Sigmoid colon (tissue), 7 donors: ENCODE data around the gene CERKL. TPM values are rescaled to one million over a fixed set of nuclear protein-coding genes. Genes with fewer than 3 reads are reported as not detected.

Source experiments
- DNase-seq: peaks from one replicate; pipeline ENCODE4 v3.0.0-alpha.2; 2019
- H3K27ac ChIP-seq, 4 donors: fragments of 200-600 bp; sonication (generic); one replicate each; pipeline ENCODE4 v1.5.1; 2016 to 2019; ENCODE audit warnings: mild to moderate bottlenecking in 1 of 4
- H3K27me3 ChIP-seq, 3 donors: fragments of 200-600 bp; sonication (generic); one replicate each; pipeline ENCODE4 v1.5.1; 2019; ENCODE audit warnings: mild to moderate bottlenecking in 1 of 3
- H3K36me3 ChIP-seq, 4 donors: fragments of 200-600 bp; sonication (generic); one replicate each; pipeline ENCODE4 v1.5.1; 2016 to 2019
- H3K4me1 ChIP-seq, 4 donors: fragments of 200-600 bp; sonication (generic); one replicate each; pipeline ENCODE4 v1.5.1; 2017 to 2019
- H3K4me3 ChIP-seq, 4 donors: fragments of 200-600 bp; sonication (generic); one replicate each; pipeline ENCODE4 v1.5.1; 2017 to 2019; ENCODE audit warnings: mild to moderate bottlenecking in 2 of 4, moderate library complexity in 1 of 4
- H3K9me3 ChIP-seq, 4 donors: fragments of 200-600 bp in 3 of 4; sonication (generic) in 3 of 4; one replicate each; pipeline versions ENCODE4 v1.5.1 to v1.6.1; 2013 to 2019
- EP300 ChIP-seq, 4 donors: sonication (generic); formaldehyde crosslinking; IDR thresholded peaks; one replicate each; pipeline ENCODE4 v1.6.1; 2017; ENCODE audit warnings: antibody characterized with exemption in 4 of 4
- POLR2A ChIP-seq, 2 donors: fragments of 450-650 bp; IDR thresholded peaks; one replicate each; pipeline ENCODE4 v1.6.1; 2016; ENCODE audit warnings: antibody characterized with exemption in 2 of 2, mild to moderate bottlenecking in 2 of 2, moderate library complexity in 2 of 2
- POLR2AphosphoS5 ChIP-seq, 4 donors: sonication (generic); formaldehyde crosslinking; IDR thresholded peaks; one replicate each; pipeline ENCODE4 v1.6.1; 2017; ENCODE audit warnings: antibody characterized with exemption in 4 of 4
- WGBS, 2 donors: extraction: QIAGEN DNeasy Blood & Tissue Kit; methylation state at CpG; one replicate each; pipeline ENCODE4 v1.1.7; 2013; 5-methylcytosine and 5-hydroxymethylcytosine counted together
- intact Hi-C: fragments of 100-400 bp; cut with DNase I; formaldehyde crosslinking; loops from one replicate; pipeline ENCODE4 v1.15.1; 2023
- polyA plus RNA-seq, 3 donors: library from polyadenylated mRNA; stranded (reverse); fragments of 200-250 nt; gene quantifications; one replicate each; pipeline ENCODE4 v1.2.3, GENCODE V29; 2013
- total RNA-seq, 4 donors: library from RNA; depleted of rRNA; stranded (reverse); fragments of >200 nt; gene quantifications; one replicate each; pipeline ENCODE4 v1.1.0, GENCODE V29; 2016
- TF ChIP-seq, protein P1 (sequence below), 4 experiments: fragments of 450-650 bp in 3 of 4; fragments of 200-600 bp in 1 of 4; IDR thresholded peaks; one replicate each; pipeline ENCODE4 v1.5.1; 2016 to 2019; ENCODE audit warnings: antibody characterized with exemption in 4 of 4, mild to moderate bottlenecking in 3 of 4, moderate library complexity in 2 of 4
- donor health status: healthy with polysubstance abuse.
- donor health status: Bipolar disorder and iron deficiency.
- donor health status: healthy.

The CERKL gene
- total and polyA plus RNA-seq, 7 donors: 0.09 TPM; not detected in 6

- H3K4me1 ChIP-seq: peaks cover 0 to 13% (median 10%) of the 10 kb centered on the region in 4 donors
- H3K9me3 ChIP-seq: no peaks in the 10 kb centered on the region
- TF ChIP-seq POLR2A (IDR thresholded peaks at IDR 0.05): no peak
- no peak for TF ChIP-seq POLR2AphosphoS5 (IDR thresholded peaks at IDR 0.05)
- TF ChIP-seq, protein P1, sequence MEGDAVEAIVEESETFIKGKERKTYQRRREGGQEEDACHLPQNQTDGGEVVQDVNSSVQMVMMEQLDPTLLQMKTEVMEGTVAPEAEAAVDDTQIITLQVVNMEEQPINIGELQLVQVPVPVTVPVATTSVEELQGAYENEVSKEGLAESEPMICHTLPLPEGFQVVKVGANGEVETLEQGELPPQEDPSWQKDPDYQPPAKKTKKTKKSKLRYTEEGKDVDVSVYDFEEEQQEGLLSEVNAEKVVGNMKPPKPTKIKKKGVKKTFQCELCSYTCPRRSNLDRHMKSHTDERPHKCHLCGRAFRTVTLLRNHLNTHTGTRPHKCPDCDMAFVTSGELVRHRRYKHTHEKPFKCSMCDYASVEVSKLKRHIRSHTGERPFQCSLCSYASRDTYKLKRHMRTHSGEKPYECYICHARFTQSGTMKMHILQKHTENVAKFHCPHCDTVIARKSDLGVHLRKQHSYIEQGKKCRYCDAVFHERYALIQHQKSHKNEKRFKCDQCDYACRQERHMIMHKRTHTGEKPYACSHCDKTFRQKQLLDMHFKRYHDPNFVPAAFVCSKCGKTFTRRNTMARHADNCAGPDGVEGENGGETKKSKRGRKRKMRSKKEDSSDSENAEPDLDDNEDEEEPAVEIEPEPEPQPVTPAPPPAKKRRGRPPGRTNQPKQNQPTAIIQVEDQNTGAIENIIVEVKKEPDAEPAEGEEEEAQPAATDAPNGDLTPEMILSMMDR (IDR thresholded peaks at IDR 0.05): no peak
- no peak for TF ChIP-seq EP300 (IDR thresholded peaks at IDR 0.05)
- no peak overlapping the region for H3K4me3 ChIP-seq
- H3K27ac ChIP-seq: no peak overlapping the region
- WGBS, 2 donors: 22 to 60% methylated on average over 3 of the region's 3 CpGs
- no peaks in the 10 kb centered on the region for H3K36me3 ChIP-seq
- peaks cover 0 to 42% (median 0%) of the 10 kb centered on the region in 3 donors for H3K27me3 ChIP-seq
- DNase-seq: no peak
- intact Hi-C loops: no loop called here
Measured at GRCh38 chr2:181660181-181660580, 3.3 kb upstream of the CERKL start.

GRCh38 chr2:181658444-181658843, 1.5 kb upstream of the CERKL start:
- no peak overlapping the region for H3K4me3 ChIP-seq
- peaks cover 0 to 13% (median 10%) of the 10 kb centered on the region in 4 donors for H3K4me1 ChIP-seq
- no peak overlapping the region for H3K27ac ChIP-seq
- intact Hi-C loops: no loop called here
- H3K27me3 ChIP-seq: peaks cover 0 to 42% (median 0%) of the 10 kb centered on the region in 3 donors
- H3K9me3 ChIP-seq: no peaks in the 10 kb centered on the region
- DNase-seq: no peak
- TF ChIP-seq POLR2A (IDR thresholded peaks at IDR 0.05) (no peak), EP300 (IDR thresholded peaks at IDR 0.05) (no peak)
- H3K36me3 ChIP-seq: no peaks in the 10 kb centered on the region
- 88 to 91% methylated on average over 4 of the region's 4 CpGs for WGBS, 2 donors

GRCh38 chr2:181657379-181657778, 474 bp upstream of the CERKL start:
- H3K27ac ChIP-seq: no peak overlapping the region
- 73 to 81% methylated on average over 4 of the region's 4 CpGs for WGBS, 2 donors
- peak overlapping the region in 1 of 4 donors; percentile 48 for H3K4me3 ChIP-seq
- H3K9me3 ChIP-seq: no peaks in the 10 kb centered on the region
- peaks cover 0 to 42% (median 0%) of the 10 kb centered on the region in 3 donors for H3K27me3 ChIP-seq
- peaks cover 0 to 13% (median 10%) of the 10 kb centered on the region in 4 donors for H3K4me1 ChIP-seq
- TF ChIP-seq POLR2A (IDR thresholded peaks at IDR 0.05): no peak
- TF ChIP-seq EP300 (IDR thresholded peaks at IDR 0.05): no peak
- intact Hi-C loops: no loop called here
- DNase-seq: no peak
- H3K36me3 ChIP-seq: no peaks in the 10 kb centered on the region

- Histone ChIP-seq H3K36me3 (no peaks in the 10 kb centered on the region), H3K9me3 (no peaks in the 10 kb centered on the region), H3K27ac (no peak overlapping the region), H3K4me1 (peaks cover 0 to 13% (median 10%) of the 10 kb centered on the region in 4 donors), H3K4me3 (no peak overlapping the region), H3K27me3 (peaks cover 0 to 42% (median 0%) of the 10 kb centered on the region in 3 donors)
- intact Hi-C loops: no loop called here
- DNase-seq: no peak
- TF ChIP-seq, protein P1 (IDR thresholded peaks at IDR 0.05): no peak
- TF ChIP-seq POLR2A (IDR thresholded peaks at IDR 0.05) (no peak), POLR2AphosphoS5 (IDR thresholded peaks at IDR 0.05) (no peak), EP300 (IDR thresholded peaks at IDR 0.05) (no peak)
- 76 to 84% methylated on average over 7 of the region's 7 CpGs for WGBS, 2 donors
Measured at GRCh38 chr2:181655519-181655918, 1.4 kb downstream of the CERKL start.

- 89 to 90% methylated on average over 4 of the region's 4 CpGs for WGBS, 2 donors
- Histone ChIP-seq H3K4me1 (no peaks in the 10 kb centered on the region), H3K9me3 (no peaks in the 10 kb centered on the region), H3K27ac (no peak overlapping the region), H3K4me3 (no peak overlapping the region), H3K27me3 (no peaks in the 10 kb centered on the region), H3K36me3 (no peaks in the 10 kb centered on the region)
- DNase-seq: no peak
- TF ChIP-seq EP300 (IDR thresholded peaks at IDR 0.05) (no peak), POLR2AphosphoS5 (IDR thresholded peaks at IDR 0.05) (no peak), POLR2A (IDR thresholded peaks at IDR 0.05) (no peak)
- TF ChIP-seq, protein P1 (IDR thresholded peaks at IDR 0.05): no peak
- intact Hi-C loops: no loop called here
Measured at GRCh38 chr2:181649436-181649979, 7.4 kb downstream of the CERKL start.
